Activated naive CD4-positive, alpha-beta T cell treated with anti-CD3 and anti-CD28 coated beads, Interleukin-2, amount 10 ng/mL, durations not matched to agents 7 days and 5 days (primary cell): ENCODE measurements around the gene AKTIP.

Experiments used
- CTCF ChIA-PET: fragments of 350-600 bp; sonication (Branson Sonifier 250); formaldehyde crosslinking; loops from one replicate; lab custom pipeline; 2021; ENCODE audit warnings: antibody characterized with exemption; lab: Charles Lee
- DNase-seq: peaks from one replicate; pipeline ENCODE4 v3.0.0-alpha.2; 2020
- H3K27ac Mint-ChIP-seq: one replicate; pipeline ENCODE4 v1.8.0; 2021; ENCODE audit warnings: mild to moderate bottlenecking, moderate library complexity, mixed read lengths
- H3K27me3 Mint-ChIP-seq: one replicate; pipeline ENCODE4 v1.8.0; 2021; ENCODE audit warnings: mild to moderate bottlenecking, mixed read lengths
- H3K36me3 Mint-ChIP-seq: one replicate; pipeline ENCODE4 v1.8.0; 2021; ENCODE audit warnings: mixed read lengths
- H3K4me1 Mint-ChIP-seq: one replicate; pipeline ENCODE4 v1.8.0; 2021; ENCODE audit warnings: mixed read lengths
- H3K4me3 Mint-ChIP-seq: one replicate; pipeline ENCODE4 v1.8.0; 2021; ENCODE audit warnings: mild to moderate bottlenecking, moderate library complexity, mixed read lengths
- H3K9me3 Mint-ChIP-seq: one replicate; pipeline ENCODE4 v1.8.0; 2021; ENCODE audit warnings: mixed read lengths

AKTIP gene

DNA sequence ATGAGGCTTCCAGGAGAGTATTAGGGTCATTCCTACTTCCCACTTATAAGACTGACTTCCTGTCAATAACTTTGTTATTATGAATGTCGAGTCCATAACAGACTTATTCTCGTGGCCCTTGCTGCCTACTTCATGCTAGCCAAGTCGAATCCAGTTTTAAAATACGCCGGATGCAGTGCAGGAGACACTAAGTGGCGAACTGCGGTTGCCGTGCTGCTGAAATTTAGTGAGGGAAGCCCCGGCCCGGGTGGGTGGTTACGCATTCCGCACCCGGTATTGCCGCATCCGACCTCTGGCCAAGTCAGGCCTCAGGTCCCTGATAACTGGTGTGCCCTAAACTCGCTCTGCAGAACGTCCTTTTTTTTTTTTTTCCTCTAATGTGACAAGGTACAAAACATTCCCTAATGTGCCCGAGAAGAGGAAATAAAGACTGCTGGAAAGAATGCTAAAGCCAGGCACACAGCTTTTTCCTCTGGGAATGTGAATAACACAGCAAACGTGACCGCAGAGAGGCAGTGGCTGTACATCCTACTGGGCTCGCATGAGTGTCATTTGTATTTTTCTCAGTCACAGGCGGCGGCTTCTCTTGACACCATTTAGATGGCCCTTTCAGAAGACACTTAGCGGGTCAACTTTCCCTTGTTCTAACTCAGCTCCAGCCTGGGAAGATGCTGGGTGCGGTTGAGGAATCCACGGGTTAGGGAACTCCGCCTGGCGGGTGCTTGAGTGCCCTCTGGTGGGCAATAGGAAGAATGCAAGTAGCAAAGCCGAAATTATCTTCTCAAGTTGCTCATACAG, 7.1 kb upstream of the AKTIP start:
- H3K9me3 Mint-ChIP-seq: peaks cover 14% of the 10 kb centered on the region
- peaks cover 11% of the 10 kb centered on the region for H3K36me3 Mint-ChIP-seq
- DNase-seq: peak; percentile 61
- peak overlapping the region; percentile 10 for H3K4me3 Mint-ChIP-seq
- peaks cover 52% of the 10 kb centered on the region for H3K4me1 Mint-ChIP-seq
- CTCF ChIA-PET: interaction anchor here (0.6 to 1.8 kb wide), 5 partner anchors 36 to 455 kb away, joined by 3 to 7 read pairs (median 5); partner anchors contain the start of gene CHD9
- peaks cover 24% of the 10 kb centered on the region for H3K27me3 Mint-ChIP-seq
- H3K27ac Mint-ChIP-seq: peak overlapping the region; percentile 7

DNA sequence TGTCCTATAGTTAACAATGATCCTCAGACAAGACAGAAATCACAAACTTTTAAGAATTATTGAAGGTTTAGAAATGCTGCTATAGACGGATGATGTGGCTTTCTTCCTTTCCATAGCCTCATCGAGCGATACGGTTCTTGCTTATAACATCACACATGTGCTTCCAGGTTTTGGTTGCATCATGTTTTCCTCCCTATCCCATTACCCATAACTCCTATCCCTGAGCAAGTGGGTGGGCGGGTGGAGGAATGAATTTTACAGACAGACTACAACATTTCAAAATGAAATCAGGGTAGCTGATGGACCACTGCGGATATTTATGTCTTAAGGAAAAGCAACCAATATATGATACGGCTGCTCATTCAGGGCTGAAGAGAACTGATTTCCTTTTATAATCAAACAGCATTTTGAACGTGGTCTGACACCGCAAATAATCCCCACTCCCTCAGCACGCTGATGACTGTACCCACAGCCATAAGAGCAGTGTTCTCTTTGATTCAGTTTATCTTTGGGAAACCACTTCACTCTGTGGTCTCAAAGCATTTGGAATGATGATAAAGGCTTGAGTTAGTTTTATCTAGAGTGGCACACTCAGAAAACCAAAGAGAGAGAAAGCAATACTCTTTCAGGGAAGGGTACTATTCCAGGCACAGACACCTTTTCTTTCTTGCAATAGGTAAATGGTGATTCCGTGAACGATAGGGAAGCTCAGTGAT, 4.6 kb upstream of the AKTIP start:
- CTCF ChIA-PET: interaction anchor here (1.1 to 1.2 kb wide), 2 partner anchors 9 to 41 kb away, joined by 3 read pairs; no protein-coding TSS in a partner anchor
- Mint-ChIP-seq H3K27me3 (peaks cover 11% of the 10 kb centered on the region), H3K4me1 (peaks cover 56% of the 10 kb centered on the region), H3K4me3 (no peak overlapping the region), H3K36me3 (peaks cover 5% of the 10 kb centered on the region), H3K27ac (no peak overlapping the region), H3K9me3 (peaks cover 3% of the 10 kb centered on the region)
- no peak for DNase-seq

DNA sequence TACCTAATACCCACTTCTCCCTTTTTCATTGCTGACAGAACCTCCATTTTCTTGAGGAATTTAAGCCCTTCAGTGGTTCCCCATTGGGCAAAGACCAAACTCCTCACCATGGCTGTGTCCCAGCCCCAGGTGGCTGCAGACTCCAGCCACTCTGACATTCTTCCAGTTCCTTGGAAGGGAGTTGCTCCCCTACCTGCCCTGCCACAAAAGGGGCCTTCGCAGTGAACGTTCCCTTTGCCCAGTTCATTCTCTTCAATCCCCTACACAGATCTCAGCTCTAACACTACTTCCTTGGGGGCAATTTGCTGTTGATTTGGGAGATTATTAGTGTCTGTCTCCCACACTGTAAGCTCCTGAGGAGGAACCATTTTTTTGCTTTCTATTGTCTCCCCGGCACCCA, 3.2 kb upstream of the AKTIP start:
- H3K9me3 Mint-ChIP-seq: no peaks in the 10 kb centered on the region
- H3K4me1 Mint-ChIP-seq: peaks cover 54% of the 10 kb centered on the region
- no peak overlapping the region for H3K4me3 Mint-ChIP-seq
- H3K36me3 Mint-ChIP-seq: peaks cover 14% of the 10 kb centered on the region
- H3K27me3 Mint-ChIP-seq: no peaks in the 10 kb centered on the region
- DNase-seq: no peak
- CTCF ChIA-PET: interaction anchor here (0.9 to 1.7 kb wide), 2 partner anchors 10 to 43 kb away, joined by 3 to 6 read pairs; no protein-coding TSS in a partner anchor
- no peak overlapping the region for H3K27ac Mint-ChIP-seq

DNA sequence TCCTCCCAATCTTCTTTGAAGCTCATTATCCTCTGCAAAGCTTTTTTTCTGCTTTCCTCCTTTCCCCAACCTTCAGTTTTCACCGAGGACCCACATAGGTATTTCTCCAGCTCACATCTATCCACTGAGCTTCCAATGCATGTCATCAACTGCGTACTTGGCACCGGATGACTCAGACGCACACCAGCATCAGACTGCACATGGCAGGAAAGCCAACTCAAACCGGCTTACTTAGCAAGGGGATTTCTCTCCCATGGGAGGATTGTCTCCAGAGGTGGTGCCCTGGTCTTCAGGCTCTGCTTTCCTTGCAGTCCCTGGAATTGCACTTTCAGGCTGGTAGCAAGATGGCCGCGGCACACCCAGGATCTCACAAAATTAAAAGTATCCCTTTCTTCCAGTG, 1.7 kb upstream of the AKTIP start:
- Mint-ChIP-seq H3K9me3 (no peaks in the 10 kb centered on the region), H3K4me1 (peaks cover 52% of the 10 kb centered on the region), H3K4me3 (peak overlapping the region; percentile 92), H3K36me3 (peaks cover 25% of the 10 kb centered on the region), H3K27ac (peak overlapping the region; percentile 95), H3K27me3 (no peaks in the 10 kb centered on the region)
- DNase-seq: no peak
- CTCF ChIA-PET: interaction anchor here (1.0 to 1.7 kb wide), 3 partner anchors 45 to 450 kb away, joined by 3 to 7 read pairs (median 6); partner anchors contain the start of gene CHD9

DNA sequence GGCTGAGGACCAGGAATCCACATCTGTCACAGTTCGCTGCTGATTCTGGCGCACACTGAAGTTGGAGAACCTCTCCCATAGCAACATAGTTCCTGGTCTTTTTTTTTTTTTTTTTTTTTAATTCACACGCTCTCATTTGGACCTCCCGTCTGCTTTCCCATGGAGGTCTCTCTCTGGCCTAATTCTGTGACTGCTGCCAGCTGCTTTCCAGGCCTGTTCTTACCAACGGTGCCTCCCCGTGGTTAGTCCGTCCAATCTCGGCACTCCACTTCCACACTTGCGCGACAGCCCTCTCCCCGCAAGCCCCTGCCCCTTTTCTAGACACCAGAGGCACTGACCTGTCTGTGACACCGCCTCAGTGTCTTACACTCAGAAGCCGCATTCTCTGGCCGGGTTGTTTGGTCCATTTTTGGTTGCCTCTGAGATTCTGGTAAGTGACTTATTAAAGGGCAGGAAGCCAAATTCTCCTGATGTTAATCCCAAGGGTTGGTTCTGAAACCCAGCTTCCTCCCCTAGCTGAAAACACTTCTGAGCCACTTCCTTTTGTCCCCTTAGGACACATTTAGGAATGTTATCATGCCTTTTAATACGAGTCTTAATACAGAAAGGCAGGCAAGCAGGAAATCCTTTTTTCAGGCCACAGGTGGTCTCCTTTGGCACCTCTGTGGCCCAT, 1.1 kb upstream of the AKTIP start:
- H3K4me1 Mint-ChIP-seq: peaks cover 52% of the 10 kb centered on the region

DNA sequence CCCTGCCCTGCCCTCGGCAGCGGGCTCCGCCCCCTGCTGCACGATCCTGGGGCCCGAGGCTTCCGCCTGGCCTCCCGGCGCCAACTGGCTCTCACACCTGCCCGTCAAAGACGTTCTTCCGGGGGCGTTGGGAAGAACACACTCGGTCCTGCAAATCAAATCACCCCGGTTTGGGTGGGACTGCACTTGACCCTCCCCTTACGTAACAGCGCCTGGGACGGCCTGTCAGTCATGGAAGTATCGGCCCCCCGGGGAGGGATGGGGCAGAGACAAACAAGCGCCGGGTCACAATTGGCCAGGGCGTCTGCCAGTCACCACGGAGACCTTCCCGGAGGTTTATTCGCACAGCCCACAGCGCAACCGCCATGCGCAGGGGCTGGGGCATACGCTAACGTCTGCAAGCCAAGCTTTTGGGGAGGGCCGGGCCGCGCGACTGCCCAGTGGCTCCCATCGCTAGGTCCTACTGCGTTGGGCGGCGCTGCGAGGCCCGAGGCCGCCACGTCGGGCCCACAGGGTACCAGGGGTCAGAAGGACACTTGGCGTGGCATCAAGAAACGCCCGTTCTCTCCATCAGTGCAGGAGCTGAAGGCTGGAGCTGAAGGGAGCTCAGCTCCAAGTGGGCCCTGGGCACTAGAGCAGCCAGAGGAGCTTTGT, 388 bp upstream of the AKTIP start:
- peak; percentile 100 for DNase-seq
- H3K36me3 Mint-ChIP-seq: peaks cover 34% of the 10 kb centered on the region
- peaks cover 55% of the 10 kb centered on the region for H3K4me1 Mint-ChIP-seq
- H3K4me3 Mint-ChIP-seq: peak overlapping the region; percentile 92
- H3K27ac Mint-ChIP-seq: peak overlapping the region; percentile 95
- CTCF ChIA-PET: interaction anchor here (1.0 to 1.7 kb wide), 3 partner anchors 67 to 448 kb away, joined by 5 to 7 read pairs (median 6); partner anchors contain the start of genes CHD9 and RBL2
- no peaks in the 10 kb centered on the region for H3K27me3 Mint-ChIP-seq
- no peaks in the 10 kb centered on the region for H3K9me3 Mint-ChIP-seq

More for the DNA sequence above, 1.1 kb upstream of the AKTIP start:
- Mint-ChIP-seq H3K27ac (peak overlapping the region; percentile 95), H3K27me3 (no peaks in the 10 kb centered on the region), H3K36me3 (peaks cover 27% of the 10 kb centered on the region), H3K4me3 (peak overlapping the region; percentile 92), H3K9me3 (no peaks in the 10 kb centered on the region)
- peak; percentile 49 for DNase-seq
- CTCF ChIA-PET: interaction anchor here (1.0 to 1.7 kb wide), 4 partner anchors 45 to 449 kb away, joined by 3 to 7 read pairs (median 6); partner anchors contain the start of genes CHD9 and RBL2

DNA sequence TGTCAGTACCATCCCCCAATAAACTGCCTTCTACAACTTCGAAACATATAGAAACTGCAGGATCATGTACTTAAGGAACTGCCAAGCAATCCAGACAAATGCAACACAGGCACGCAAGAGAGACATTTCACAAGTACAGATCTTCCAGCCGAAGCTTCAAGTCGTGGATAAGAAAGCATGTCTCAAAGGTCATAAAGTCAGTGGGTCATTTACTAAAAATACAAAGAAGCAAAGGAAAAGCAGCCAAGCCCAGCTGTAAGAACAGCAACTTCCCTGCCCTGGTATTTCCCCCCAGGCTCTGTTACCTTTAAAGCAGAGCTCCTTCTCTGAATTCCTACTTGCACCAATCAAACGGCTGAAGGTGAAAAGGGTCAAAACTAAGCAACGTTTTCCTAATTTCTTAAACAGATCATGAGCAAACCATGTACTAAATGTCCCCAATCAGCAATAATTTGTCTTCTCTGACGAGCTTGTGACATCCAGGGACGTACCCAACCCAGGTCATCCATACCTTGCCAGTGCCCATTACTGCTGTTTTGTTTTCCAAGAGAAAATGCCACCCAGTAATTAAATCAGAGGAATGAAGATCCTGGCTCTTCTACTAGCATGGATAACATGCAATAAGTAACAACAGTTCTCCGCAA, 1.7 kb downstream of the AKTIP start:
- DNase-seq: no peak
- peaks cover 47% of the 10 kb centered on the region for H3K36me3 Mint-ChIP-seq
- peaks cover 57% of the 10 kb centered on the region for H3K4me1 Mint-ChIP-seq

DNA sequence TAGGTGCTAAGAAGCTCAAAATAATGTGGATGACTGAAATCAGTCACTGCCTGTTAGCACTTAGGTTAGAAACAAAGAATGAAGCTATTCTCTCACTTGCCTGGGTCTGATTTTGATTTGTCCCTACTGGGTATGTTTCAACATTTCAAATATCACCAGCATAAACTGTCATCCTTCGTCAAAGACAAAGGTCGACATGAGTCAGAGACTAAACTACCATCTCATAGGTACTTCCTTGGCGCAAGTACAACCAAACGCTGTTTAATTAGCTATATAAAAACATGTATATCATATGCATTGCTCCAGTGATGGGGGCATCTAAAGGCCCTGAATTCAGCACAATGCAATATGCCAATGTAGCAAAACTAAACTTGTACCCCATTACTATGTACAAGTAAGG, 4.0 kb downstream of the AKTIP start:
- CTCF ChIA-PET: interaction anchor here (0.7 to 1.3 kb wide), 2 partner anchors 23 to 43 kb away, joined by 3 to 4 read pairs; no protein-coding TSS in a partner anchor
- DNase-seq: no peak
- Mint-ChIP-seq H3K36me3 (peaks cover 66% of the 10 kb centered on the region), H3K4me3 (no peak overlapping the region), H3K27ac (no peak overlapping the region), H3K4me1 (peaks cover 45% of the 10 kb centered on the region), H3K9me3 (no peaks in the 10 kb centered on the region), H3K27me3 (no peaks in the 10 kb centered on the region)

More for the DNA sequence above, 1.7 kb downstream of the AKTIP start:
- peak overlapping the region; percentile 16 for H3K27ac Mint-ChIP-seq
- no peaks in the 10 kb centered on the region for H3K27me3 Mint-ChIP-seq
- H3K9me3 Mint-ChIP-seq: no peaks in the 10 kb centered on the region
- CTCF ChIA-PET: no interaction called here
- H3K4me3 Mint-ChIP-seq: peak overlapping the region; percentile 93

DNA sequence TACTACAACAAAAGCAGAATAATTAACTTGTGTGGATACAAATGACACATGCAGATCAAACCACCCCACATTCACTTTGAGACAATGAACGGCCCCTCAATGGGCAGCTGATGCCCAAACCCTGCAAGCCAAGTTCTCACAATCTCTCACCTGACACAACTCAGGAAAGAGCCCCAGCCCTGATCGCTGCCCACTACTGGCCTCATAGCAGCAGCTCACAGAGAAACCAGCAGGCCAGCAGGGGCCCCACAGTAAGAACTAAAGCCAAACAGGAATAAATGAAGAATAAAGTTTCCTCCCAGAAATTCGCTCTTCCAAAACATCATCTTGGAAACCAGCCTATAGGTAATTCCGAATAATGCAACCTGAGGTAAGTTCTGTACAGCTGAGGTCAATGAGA, 7.7 kb downstream of the AKTIP start:
- peak overlapping the region; percentile 9 for H3K27ac Mint-ChIP-seq
- peaks cover 75% of the 10 kb centered on the region for H3K36me3 Mint-ChIP-seq

DNA sequence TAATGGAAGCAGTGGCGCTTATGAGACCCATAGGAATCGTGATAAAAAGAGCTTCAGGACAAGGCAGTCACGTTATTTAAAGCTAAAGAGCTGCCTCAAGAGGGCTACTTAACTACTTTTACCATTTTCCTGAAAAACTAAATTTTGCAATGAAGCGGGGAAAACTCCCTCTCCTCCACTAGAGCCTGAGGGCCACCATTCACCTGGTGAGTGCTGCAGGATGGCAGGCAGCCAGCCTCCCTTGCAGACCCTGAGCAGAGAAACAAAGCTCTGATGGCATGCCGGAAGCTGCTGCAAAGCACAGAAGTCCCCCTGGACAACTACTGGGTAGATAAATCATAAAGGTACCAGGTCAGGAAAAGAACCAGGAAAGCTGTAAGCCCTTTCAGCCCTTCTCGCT, 8.4 kb downstream of the AKTIP start:
- Mint-ChIP-seq H3K4me3 (no peak overlapping the region), H3K36me3 (peaks cover 77% of the 10 kb centered on the region), H3K9me3 (no peaks in the 10 kb centered on the region), H3K27me3 (no peaks in the 10 kb centered on the region), H3K27ac (no peak overlapping the region), H3K4me1 (peaks cover 40% of the 10 kb centered on the region)
- no peak for DNase-seq
- CTCF ChIA-PET: interaction anchor here (1.3 kb wide), 3 partner anchors 10 to 439 kb away, joined by 3 to 4 read pairs (median 4); partner anchors contain the start of gene CHD9

More for the DNA sequence above, 7.7 kb downstream of the AKTIP start:
- peak; percentile 33 for DNase-seq
- H3K27me3 Mint-ChIP-seq: no peaks in the 10 kb centered on the region
- CTCF ChIA-PET: interaction anchor here (1.3 kb wide), 2 partner anchors 10 to 13 kb away, joined by 4 read pairs; no protein-coding TSS in a partner anchor
- H3K9me3 Mint-ChIP-seq: no peaks in the 10 kb centered on the region
- peaks cover 40% of the 10 kb centered on the region for H3K4me1 Mint-ChIP-seq
- H3K4me3 Mint-ChIP-seq: no peak overlapping the region

DNA sequence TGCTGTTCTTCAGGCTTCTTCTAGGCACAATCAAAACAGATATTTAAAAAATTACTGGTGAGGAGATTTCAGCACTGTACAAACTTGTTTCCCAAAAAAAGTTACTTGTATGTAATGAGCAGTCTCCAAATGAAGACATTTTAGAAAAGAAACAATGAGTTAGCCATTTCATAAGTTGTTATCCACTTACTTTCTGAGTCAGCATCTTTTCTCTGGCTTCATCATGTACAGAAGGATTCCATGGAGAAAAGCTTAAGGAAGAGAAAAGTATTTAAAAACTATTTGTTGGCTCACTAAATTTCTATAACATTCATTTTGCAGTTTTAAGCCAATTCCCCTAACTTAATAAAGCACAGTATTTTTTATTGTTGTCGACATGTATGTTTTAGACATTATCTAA, 10.5 kb downstream of the AKTIP start:
- peaks cover 79% of the 10 kb centered on the region for H3K36me3 Mint-ChIP-seq
- H3K27ac Mint-ChIP-seq: peak overlapping the region; percentile 73

DNA sequence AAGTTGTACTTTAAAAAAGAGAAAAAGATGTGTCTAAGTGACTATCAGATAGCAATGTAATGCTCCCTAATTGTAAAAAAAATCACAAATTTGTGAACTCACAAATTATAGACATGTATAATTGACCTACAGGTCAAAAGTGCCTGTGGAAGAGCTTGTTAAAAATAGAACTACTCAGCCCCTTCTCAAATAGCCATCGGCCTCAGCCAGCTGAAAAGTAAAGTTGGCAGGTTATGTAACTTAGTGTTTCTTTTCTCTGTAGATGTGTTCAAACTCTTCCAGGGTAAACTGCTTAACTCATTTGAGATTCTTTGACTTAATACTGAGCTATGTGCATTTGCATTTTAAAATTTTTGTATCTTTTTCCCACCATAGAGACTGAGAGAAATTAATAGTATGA, 13.3 kb downstream of the AKTIP start:
- H3K4me1 Mint-ChIP-seq: peaks cover 19% of the 10 kb centered on the region
- DNase-seq: no peak
- H3K27ac Mint-ChIP-seq: peak overlapping the region; percentile 60
- peaks cover 16% of the 10 kb centered on the region for H3K9me3 Mint-ChIP-seq
- H3K36me3 Mint-ChIP-seq: peaks cover 86% of the 10 kb centered on the region
- H3K27me3 Mint-ChIP-seq: no peaks in the 10 kb centered on the region
- H3K4me3 Mint-ChIP-seq: no peak overlapping the region
- CTCF ChIA-PET: interaction anchor here (1.4 kb wide), 1 partner anchor 435 kb away, joined by 3 read pairs; the partner anchor contains the start of gene CHD9

More for the DNA sequence above, 10.5 kb downstream of the AKTIP start:
- CTCF ChIA-PET: no interaction called here
- H3K4me3 Mint-ChIP-seq: no peak overlapping the region
- no peaks in the 10 kb centered on the region for H3K27me3 Mint-ChIP-seq
- no peaks in the 10 kb centered on the region for H3K9me3 Mint-ChIP-seq
- DNase-seq: no peak
- peaks cover 34% of the 10 kb centered on the region for H3K4me1 Mint-ChIP-seq

DNA sequence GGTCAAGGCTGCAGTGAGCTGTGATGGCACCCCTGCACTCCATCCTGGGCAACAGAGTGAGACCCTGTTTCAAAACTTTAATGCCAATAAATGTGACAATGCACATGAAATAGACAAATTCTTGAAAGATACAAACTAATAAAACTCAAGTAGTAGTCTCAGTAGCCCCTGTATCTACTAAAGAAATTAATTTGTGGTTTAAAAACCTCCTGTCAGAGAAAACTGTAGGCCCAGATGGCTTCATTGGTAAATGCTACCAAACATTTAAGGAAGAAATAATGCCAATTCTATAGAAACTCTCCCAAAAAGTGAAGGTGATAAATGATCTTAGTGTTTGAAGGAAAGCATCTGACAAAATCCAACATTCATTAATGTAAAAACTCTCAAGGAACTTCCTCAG, 16.8 kb downstream of the AKTIP start:
- DNase-seq: no peak
- CTCF ChIA-PET: no interaction called here
- peaks cover 19% of the 10 kb centered on the region for H3K4me1 Mint-ChIP-seq
- no peak overlapping the region for H3K4me3 Mint-ChIP-seq
- peaks cover 92% of the 10 kb centered on the region for H3K36me3 Mint-ChIP-seq
- H3K9me3 Mint-ChIP-seq: peaks cover 23% of the 10 kb centered on the region
- peak overlapping the region; percentile 49 for H3K27ac Mint-ChIP-seq
- H3K27me3 Mint-ChIP-seq: no peaks in the 10 kb centered on the region
